Endothelial cell of umbilical vein (primary cell): ENCODE data around the gene VSNL1. TPM values are rescaled to one million over a fixed set of nuclear protein-coding genes. Genes with fewer than 3 reads are reported as not detected.

Source experiments
- BruUV-seq: library from RNA; stranded (reverse); fragments of 400-500 nt; replicated peaks from 2 replicates; lab custom pipeline; 2021; lab: Mats Ljungman, UMichigan
- CTCF ChIA-PET: fragments of 300-600, 350-600 bp; sonication (Branson Sonifier 250); formaldehyde crosslinking; loops from one replicate; lab custom pipeline; 2021; ENCODE audit warnings: antibody characterized with exemption, inconsistent platforms; lab: Charles Lee
- POLR2A ChIA-PET: fragments of 300-600, 350-600 bp; sonication (Branson Sonifier 250); formaldehyde crosslinking; loops from one replicate; lab custom pipeline; 2021; ENCODE audit warnings: antibody characterized with exemption, inconsistent platforms; lab: Charles Lee
- DNase-seq: peaks from one replicate; pipeline ENCODE4 v3.0.0-alpha.2; 2011; ENCODE audit warnings: low read depth, low spot score
- FAIRE-seq: peaks from 2 replicates; lab custom pipeline; 2011; peaks lifted over from hg19 to GRCh38; lab: Jason Lieb, UNC
- H2AFZ ChIP-seq: 2 replicates; pipeline ENCODE4 v1.6.0; 2012; ENCODE audit warnings: low read depth, low read length, control low read depth, inconsistent platforms
- H3K27ac ChIP-seq: 2 replicates; pipeline ENCODE4 v1.5.1; 2011; ENCODE audit warnings: low read depth, mild to moderate bottlenecking, control low read depth, low read length, moderate library complexity; ENCODE audit not compliant: insufficient read depth
- H3K27me3 ChIP-seq, 2 experiments: 2 replicates each; pipeline versions ENCODE4 v1.6.0 to v1.6.1; 2011; ENCODE audit warnings: low read length in 2 of 2, mixed read lengths in 1 of 2; ENCODE audit not compliant: control insufficient read depth in 2 of 2, insufficient read depth in 2 of 2
- H3K36me3 ChIP-seq, 2 experiments: 2 replicates in 1 of 2; 3 replicates in 1 of 2; pipeline ENCODE4 v1.5.1; 2011; ENCODE audit warnings: low read length in 2 of 2, mild to moderate bottlenecking in 1 of 2, moderate library complexity in 1 of 2; ENCODE audit not compliant: control insufficient read depth in 2 of 2, insufficient read depth in 2 of 2; ENCODE audit errors: extremely low read depth in 1 of 2
- H3K4me1 ChIP-seq: 3 replicates; pipeline ENCODE4 v1.5.1; 2011; ENCODE audit warnings: mild to moderate bottlenecking, low read length; ENCODE audit not compliant: control insufficient read depth, insufficient read depth; ENCODE audit errors: extremely low read depth
- H3K4me2 ChIP-seq: 2 replicates; pipeline ENCODE4 v1.6.1; 2011; ENCODE audit warnings: low read length, control low read depth, mixed read lengths; ENCODE audit not compliant: insufficient read depth
- H3K4me3 ChIP-seq, 3 experiments: fragments of 200-600 bp in 1 of 3; sonication (generic), shearing (Covaris generic) in 1 of 3; replicated peaks in 1 of 3; 2 replicates each; pipeline ENCODE4 v1.5.1; 2011 to 2016; ENCODE audit warnings: control low read depth in 3 of 3, low read length in 3 of 3, mild to moderate bottlenecking in 2 of 3, inconsistent platforms in 1 of 3, low read depth in 1 of 3, moderate library complexity in 1 of 3; ENCODE audit not compliant: insufficient read depth in 1 of 3
- H3K79me2 ChIP-seq: 2 replicates; pipeline ENCODE4 v1.6.0; 2012; ENCODE audit warnings: low read length, inconsistent platforms; ENCODE audit not compliant: control insufficient read depth, insufficient read depth
- H3K9ac ChIP-seq: replicated peaks from 2 replicates; pipeline ENCODE3; 2011; ENCODE audit warnings: low read length, control low read depth; ENCODE audit not compliant: insufficient read depth; ENCODE audit errors: extremely low read depth
- H3K9me1 ChIP-seq: replicated peaks from 3 replicates; pipeline ENCODE4 v1.6.0; 2011; ENCODE audit warnings: mild to moderate bottlenecking, low read length; ENCODE audit not compliant: control insufficient read depth, insufficient read depth; ENCODE audit errors: extremely low read depth
- H3K9me3 ChIP-seq: replicated peaks from 2 replicates; pipeline ENCODE4 v1.5.1; 2012; ENCODE audit warnings: low read length, inconsistent platforms; ENCODE audit not compliant: control insufficient read depth, insufficient read depth
- H4K20me1 ChIP-seq: replicated peaks from 2 replicates; pipeline ENCODE3; 2011; ENCODE audit warnings: mild to moderate bottlenecking, low read length; ENCODE audit not compliant: control insufficient read depth, insufficient read depth; ENCODE audit errors: extremely low read depth
- EZH2 ChIP-seq: IDR thresholded peaks from 2 replicates; pipeline ENCODE4 v1.6.1; 2012; ENCODE audit warnings: borderline replicate concordance, low read depth, mild to moderate bottlenecking, moderate library complexity, low read length, inconsistent platforms; ENCODE audit not compliant: severe bottlenecking
- FOS ChIP-seq: IDR thresholded peaks from 2 replicates; pipeline ENCODE4 v1.6.1; 2011; ENCODE audit warnings: mild to moderate bottlenecking, low read length, moderate library complexity, borderline replicate concordance; ENCODE audit not compliant: insufficient read depth
- GATA2 ChIP-seq: IDR thresholded peaks from 2 replicates; pipeline ENCODE4 v1.7.0; 2011; ENCODE audit warnings: low read depth, mild to moderate bottlenecking, moderate library complexity, mixed read lengths, low read length; ENCODE audit not compliant: insufficient read length, insufficient read depth
- JUN ChIP-seq: IDR thresholded peaks from 2 replicates; pipeline ENCODE4 v1.6.1; 2011; ENCODE audit warnings: borderline replicate concordance, low read depth; ENCODE audit not compliant: insufficient read length, insufficient read depth
- MYC ChIP-seq: IDR thresholded peaks from one replicate; pipeline ENCODE4 v1.6.1; 2011; ENCODE audit warnings: mild to moderate bottlenecking, low read depth, low read length
- POLR2A ChIP-seq: IDR thresholded peaks from 2 replicates; pipeline ENCODE4 v1.6.1; 2012; ENCODE audit warnings: low read depth, mild to moderate bottlenecking, control low read depth, low read length
- POLR2AphosphoS5 ChIP-seq: IDR thresholded peaks from 2 replicates; pipeline ENCODE4 v1.6.1; 2012; ENCODE audit warnings: low read depth, mild to moderate bottlenecking, control low read depth, low read length, moderate library complexity; ENCODE audit not compliant: insufficient read depth
- dilution Hi-C: fragments of 300-500 bp; cut with MboI; formaldehyde crosslinking; loops from one replicate; pipeline ENCODE4 v1.15.0; 2019; ENCODE audit warnings: low sequenced_read_pairs; ENCODE audit not compliant: extremely low pct_ligation_motif_present
- intact Hi-C: fragments of 100-400 bp; cut with micrococcal nuclease; formaldehyde crosslinking; loops from one replicate; pipeline ENCODE4 v1.10.0; 2022
- polyA plus RNA-seq, 4 experiments: library from polyadenylated mRNA; depleted of rRNA in 3 of 4; stranded (reverse) in 3 of 4; unstranded in 1 of 4; fragments of >200 nt; gene quantifications; 2 replicates each; pipeline versions ENCODE4 v1.2.1 to v1.2.3, GENCODE V29; 2011 to 2012; ENCODE audit warnings: missing spikeins in 1 of 4
- total RNA-seq: library from RNA; stranded (reverse); gene quantifications from 2 replicates; pipeline ENCODE4 v1.2.3, GENCODE V29; 2021
- TF ChIP-seq, protein P1 (sequence below): IDR thresholded peaks from 2 replicates; pipeline ENCODE4 v1.6.1; 2011; ENCODE audit not compliant: insufficient read depth, insufficient read length
- TF ChIP-seq, protein P2 (sequence below), 2 donors: IDR thresholded peaks; 1 replicate in 1 of 2; 2 replicates in 1 of 2; pipeline ENCODE4 v1.5.1; 2011; ENCODE audit warnings: low read length in 2 of 2, mild to moderate bottlenecking in 2 of 2, moderate library complexity in 2 of 2, control low read depth in 1 of 2, inconsistent platforms in 1 of 2, low read depth in 1 of 2; ENCODE audit not compliant: insufficient read depth in 1 of 2; ENCODE audit errors: extremely low read depth in 1 of 2

The VSNL1 gene
- total and polyA plus RNA-seq, 2 donors (not counting 3 experiments of a cell fraction or from before 2014, with no cell fraction given): not detected

DNA sequence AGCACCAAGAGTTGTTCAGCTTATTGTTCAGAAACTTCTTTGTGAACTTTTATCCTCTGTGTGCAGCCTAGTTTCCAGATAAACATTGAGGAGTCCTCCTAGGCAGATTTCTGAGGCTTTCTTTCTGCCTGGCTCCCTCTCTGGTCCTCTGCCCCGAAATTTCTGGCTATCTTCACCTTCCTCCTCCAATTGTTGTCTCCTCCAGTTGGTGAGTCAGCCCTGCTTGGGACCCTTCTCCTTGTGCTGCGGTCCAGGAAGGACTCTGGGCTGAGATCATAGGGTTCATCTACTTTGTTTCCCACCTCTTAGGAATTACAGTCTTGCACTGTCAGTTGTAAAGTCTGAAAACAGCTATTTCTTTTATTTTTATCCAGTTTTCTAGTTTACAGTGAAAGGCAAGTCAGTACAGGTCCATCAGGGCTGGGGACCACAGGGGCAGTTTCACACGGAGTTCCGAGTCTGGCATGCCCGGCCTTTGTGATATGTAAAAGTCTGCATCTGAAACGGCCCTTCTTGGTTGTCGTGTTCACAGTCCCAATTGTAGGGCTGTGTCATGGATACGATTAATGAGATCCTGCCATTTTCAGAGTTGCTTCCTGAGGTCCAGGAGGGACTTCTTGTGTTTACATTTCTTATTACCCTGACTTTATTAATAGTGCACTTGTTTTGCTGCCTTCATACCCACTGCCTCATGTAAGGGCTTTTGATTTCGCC is 112.3 kb downstream of the VSNL1 start:
- Histone ChIP-seq H3K27ac (no peak overlapping the region), H4K20me1 (no peaks in the 10 kb centered on the region), H3K27me3 (no peaks in the 10 kb centered on the region), H2AFZ (no peak overlapping the region), H3K4me3 (no peak overlapping the region), H3K36me3 (no peaks in the 10 kb centered on the region), H3K9me1 (no peaks in the 10 kb centered on the region), H3K4me2 (no peak overlapping the region), H3K4me1 (no peaks in the 10 kb centered on the region), H3K9me3 (no peaks in the 10 kb centered on the region), H3K9ac (no peak overlapping the region), H3K79me2 (no peaks in the 10 kb centered on the region)
- BruUV-seq: no TSS peak
- CTCF ChIA-PET: interaction anchor here (1.0 to 2.9 kb wide), 2 partner anchors 10 to 18 kb away, joined by 3 to 17 read pairs; no protein-coding TSS in a partner anchor
- no peak for FAIRE-seq
- TF ChIP-seq MYC (no peak), JUN (no peak), POLR2A (no peak), EZH2 (no peak), GATA2 (no peak), FOS (no peak), POLR2AphosphoS5 (no peak)
- TF ChIP-seq, protein P1, sequence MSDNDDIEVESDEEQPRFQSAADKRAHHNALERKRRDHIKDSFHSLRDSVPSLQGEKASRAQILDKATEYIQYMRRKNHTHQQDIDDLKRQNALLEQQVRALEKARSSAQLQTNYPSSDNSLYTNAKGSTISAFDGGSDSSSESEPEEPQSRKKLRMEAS: no peak
- TF ChIP-seq, protein P2, sequence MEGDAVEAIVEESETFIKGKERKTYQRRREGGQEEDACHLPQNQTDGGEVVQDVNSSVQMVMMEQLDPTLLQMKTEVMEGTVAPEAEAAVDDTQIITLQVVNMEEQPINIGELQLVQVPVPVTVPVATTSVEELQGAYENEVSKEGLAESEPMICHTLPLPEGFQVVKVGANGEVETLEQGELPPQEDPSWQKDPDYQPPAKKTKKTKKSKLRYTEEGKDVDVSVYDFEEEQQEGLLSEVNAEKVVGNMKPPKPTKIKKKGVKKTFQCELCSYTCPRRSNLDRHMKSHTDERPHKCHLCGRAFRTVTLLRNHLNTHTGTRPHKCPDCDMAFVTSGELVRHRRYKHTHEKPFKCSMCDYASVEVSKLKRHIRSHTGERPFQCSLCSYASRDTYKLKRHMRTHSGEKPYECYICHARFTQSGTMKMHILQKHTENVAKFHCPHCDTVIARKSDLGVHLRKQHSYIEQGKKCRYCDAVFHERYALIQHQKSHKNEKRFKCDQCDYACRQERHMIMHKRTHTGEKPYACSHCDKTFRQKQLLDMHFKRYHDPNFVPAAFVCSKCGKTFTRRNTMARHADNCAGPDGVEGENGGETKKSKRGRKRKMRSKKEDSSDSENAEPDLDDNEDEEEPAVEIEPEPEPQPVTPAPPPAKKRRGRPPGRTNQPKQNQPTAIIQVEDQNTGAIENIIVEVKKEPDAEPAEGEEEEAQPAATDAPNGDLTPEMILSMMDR (IDR thresholded peaks at IDR 0.05; ENCODE audit: extremely low read depth in 1 of 2, insufficient read depth in 1 of 2, low read depth in 1 of 2, low read length in 2 of 2): no peak
- dilution Hi-C loops (no loop called here), intact Hi-C loops (no loop called here)
- POLR2A ChIA-PET: no interaction called here
- no peak for DNase-seq
